Stimulated activated naive B cell treated with anti-CD40 and anti-IgM and Interleukin-4, amounts not matched to agents 10 μg/mL and 1 μg/mL and 100 μg/mL, for 72 hours (primary cell): ENCODE results near the gene FAM229A.
A peak's percentile ranks its signal among the peaks of the same experiment; 100 is the strongest.
"Not testable (repeated sequence)": the region's sequence is repeated elsewhere in the genome, so short reads cannot be mapped to it uniquely, and the experiment has no call there.

ENCODE experiments used
- ATAC-seq, 2 donors: fragments of 150-1000 bp; cut with Tn5 transposase; replicated peaks; 2 replicates each; pipeline ENCODE4 v1.10.0; 2021; ENCODE audit warnings: moderate library complexity in 1 of 2
- DNase-seq: peaks from one replicate; pipeline ENCODE4 v3.0.0; 2021
- H3K27ac Mint-ChIP-seq: one replicate; pipeline ENCODE4 v1.8.0; 2022; ENCODE audit warnings: mild to moderate bottlenecking, mixed read lengths
- H3K27me3 Mint-ChIP-seq, 2 donors: one replicate each; pipeline ENCODE4 v1.8.0; 2022; ENCODE audit warnings: mixed read lengths in 2 of 2
- H3K36me3 Mint-ChIP-seq, 2 donors: one replicate each; pipeline ENCODE4 v1.8.0; 2022; ENCODE audit warnings: mixed read lengths in 2 of 2, mild to moderate bottlenecking in 1 of 2
- H3K4me1 Mint-ChIP-seq, 2 donors: one replicate each; pipeline ENCODE4 v1.8.0; 2022; ENCODE audit warnings: mixed read lengths in 2 of 2, mild to moderate bottlenecking in 1 of 2
- H3K4me3 Mint-ChIP-seq, 2 donors: one replicate each; pipeline ENCODE4 v1.8.0; 2022; ENCODE audit warnings: mild to moderate bottlenecking in 2 of 2, mixed read lengths in 2 of 2, moderate library complexity in 1 of 2
- H3K9me3 Mint-ChIP-seq, 2 donors: one replicate each; pipeline ENCODE4 v1.8.0; 2022; ENCODE audit warnings: mixed read lengths in 2 of 2, mild to moderate bottlenecking in 1 of 2

The FAM229A gene

DNA sequence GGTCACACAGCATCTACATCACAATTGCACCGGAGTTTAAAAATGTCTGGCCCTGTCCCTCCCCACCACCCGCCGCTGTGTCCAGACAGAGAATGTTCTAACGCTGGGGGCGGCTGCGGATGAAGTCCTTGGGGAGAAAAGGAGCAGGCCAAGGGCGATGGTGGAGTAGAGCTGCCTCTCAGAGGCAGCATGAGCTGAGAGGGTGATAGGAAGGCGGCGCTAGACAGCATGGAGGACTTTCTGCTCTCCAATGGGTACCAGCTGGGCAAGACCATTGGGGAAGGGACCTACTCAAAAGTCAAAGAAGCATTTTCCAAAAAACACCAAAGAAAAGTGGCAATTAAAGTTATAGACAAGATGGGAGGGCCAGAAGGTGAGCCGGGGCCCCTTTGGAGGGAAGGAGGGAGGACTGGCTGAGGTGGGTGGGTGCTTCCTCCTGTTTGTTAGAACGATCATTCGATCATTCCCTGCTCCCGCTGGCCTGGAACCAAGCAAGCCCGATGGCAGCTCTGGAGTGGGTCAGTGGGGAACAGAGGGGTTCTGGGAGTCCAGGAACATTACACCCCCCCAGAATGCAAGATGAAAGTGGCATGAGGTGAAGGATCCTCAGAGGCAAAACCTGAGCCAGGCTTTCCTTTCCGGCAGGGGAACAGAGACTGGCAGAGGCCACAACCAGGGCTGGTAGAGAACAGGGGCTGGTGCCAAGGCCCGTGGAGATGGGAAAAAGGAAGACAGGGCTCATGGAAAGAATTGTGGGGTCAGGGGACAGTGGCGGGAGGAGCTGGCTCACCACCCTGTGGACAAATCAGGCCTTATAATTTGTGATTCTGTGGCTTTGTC is at the start of gene FAM229A, which contains the start of gene TSSK3:
FAM229A (minus strand) TSS at position 12 of the 840 bp plus-strand sequence. CDS start 394 bp downstream, outside the sequence.
TSSK3 (plus strand) TSS at position 66 of the 840 bp plus-strand sequence; CDS start at position 229, 163 bp downstream.
- peaks cover 0 to 5% of the 10 kb centered on the region in 2 donors for H3K27me3 Mint-ChIP-seq
- ATAC-seq (no peak), DNase-seq (no peak)
- peak within 1 kb of the TSS; percentile 87 for H3K27ac Mint-ChIP-seq
- H3K36me3 Mint-ChIP-seq: peaks cover 20 to 44% of the 10 kb centered on the region in 2 donors
- peak within 1 kb of the TSS; percentile 59 to 73 for H3K4me3 Mint-ChIP-seq
- H3K9me3 Mint-ChIP-seq: no peaks in the 10 kb centered on the region
- H3K4me1 Mint-ChIP-seq: peaks cover 23 to 48% of the 10 kb centered on the region in 2 donors

- DNase-seq (no peak), ATAC-seq (no peak)
- Mint-ChIP-seq H3K4me3 (no peak overlapping the region), H3K27ac (no peak overlapping the region), H3K4me1 (peaks cover 3 to 6% of the 10 kb centered on the region in 2 donors), H3K27me3 (peaks cover 14 to 24% of the 10 kb centered on the region in 2 donors), H3K36me3 (no peaks in the 10 kb centered on the region), H3K9me3 (no peaks in the 10 kb centered on the region)
Measured at GRCh38 chr1:32411261-32411660, 49.0 kb upstream of the FAM229A start.

DNA sequence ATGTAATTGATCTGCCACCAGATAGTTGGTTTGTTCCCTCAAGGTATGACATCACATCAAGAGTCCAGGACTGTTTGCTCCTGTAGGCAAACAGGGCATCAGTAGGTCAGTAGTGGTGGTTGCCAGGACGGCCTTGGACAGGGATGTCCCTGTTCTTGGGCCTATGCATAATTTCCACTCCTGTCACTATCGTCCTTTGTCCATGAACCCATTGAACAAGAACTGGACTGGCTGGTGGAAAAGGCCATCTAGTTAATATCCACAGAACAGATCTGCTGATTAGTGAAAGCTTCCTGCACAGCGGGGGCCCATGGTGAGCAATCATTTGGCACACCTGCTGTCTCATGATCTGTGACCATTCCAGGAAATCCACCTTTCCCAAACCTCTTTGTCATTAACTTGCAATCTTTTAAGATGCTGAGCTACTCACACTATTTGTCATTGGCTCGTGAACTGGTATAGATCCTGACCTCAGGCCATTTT is 44.4 kb upstream of the FAM229A start:
- Mint-ChIP-seq H3K9me3 (no peaks in the 10 kb centered on the region), H3K27me3 (peaks cover 0 to 4% of the 10 kb centered on the region in 2 donors), H3K27ac (no peak overlapping the region), H3K36me3 (no peaks in the 10 kb centered on the region), H3K4me1 (no peaks in the 10 kb centered on the region), H3K4me3 (no peak overlapping the region)
- DNase-seq (no peak), ATAC-seq (no peak)

DNA sequence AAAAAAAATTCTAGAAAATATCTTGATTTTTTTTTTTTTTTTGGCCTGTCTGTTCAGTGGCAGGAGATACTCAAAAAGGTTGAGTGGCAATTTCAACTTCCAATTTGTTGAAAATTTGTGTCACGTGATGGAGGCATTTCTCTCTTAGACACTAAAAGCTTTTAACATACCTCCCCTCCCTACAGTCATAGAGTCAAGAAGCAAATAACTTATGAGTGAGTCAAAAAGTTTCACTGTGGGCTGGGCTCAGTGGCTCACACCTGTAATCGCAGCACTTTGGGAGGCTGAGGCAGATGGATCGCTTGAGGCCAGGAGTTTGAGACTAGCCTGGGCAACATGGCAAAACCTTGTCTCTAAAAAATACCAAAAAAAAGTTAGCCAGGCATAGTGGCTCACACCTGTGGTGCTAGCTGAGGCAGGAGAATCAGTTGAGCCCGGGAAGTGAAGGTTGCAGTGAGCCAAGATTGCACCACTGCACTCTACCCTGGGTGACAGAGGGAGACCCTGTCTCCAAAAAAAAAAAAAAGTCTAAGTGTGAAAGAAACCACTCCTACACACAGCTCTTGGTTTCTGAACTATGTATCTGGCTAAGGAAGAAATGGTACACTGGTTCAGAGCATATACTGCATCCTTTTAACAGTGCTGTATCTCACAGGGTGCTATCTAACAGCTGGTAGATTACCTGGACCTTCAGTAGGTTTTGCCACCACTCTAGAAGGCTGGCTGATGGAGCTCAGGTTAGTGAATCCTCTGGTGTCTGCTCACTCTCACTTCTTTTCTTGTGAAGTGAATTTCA is 43.6 kb upstream of the FAM229A start:
- no peak for ATAC-seq
- H3K27ac Mint-ChIP-seq: no peak overlapping the region

GRCh38 chr1:32404946-32405345 is 42.7 kb upstream of the FAM229A start:
- no peak for DNase-seq
- peaks cover 2 to 5% of the 10 kb centered on the region in 2 donors for H3K4me1 Mint-ChIP-seq
- no peaks in the 10 kb centered on the region for H3K9me3 Mint-ChIP-seq
- ATAC-seq: no peak
- no peak overlapping the region for H3K27ac Mint-ChIP-seq
- H3K27me3 Mint-ChIP-seq: no peaks in the 10 kb centered on the region
- H3K36me3 Mint-ChIP-seq: no peaks in the 10 kb centered on the region
- H3K4me3 Mint-ChIP-seq: no peak overlapping the region

More for the DNA sequence above, 43.6 kb upstream of the FAM229A start:
- H3K4me3 Mint-ChIP-seq: no peak overlapping the region
- H3K9me3 Mint-ChIP-seq: no peaks in the 10 kb centered on the region
- H3K27me3 Mint-ChIP-seq: no peaks in the 10 kb centered on the region
- H3K4me1 Mint-ChIP-seq: peaks cover 0 to 2% of the 10 kb centered on the region in 2 donors
- H3K36me3 Mint-ChIP-seq: no peaks in the 10 kb centered on the region
- DNase-seq: no peak

DNA sequence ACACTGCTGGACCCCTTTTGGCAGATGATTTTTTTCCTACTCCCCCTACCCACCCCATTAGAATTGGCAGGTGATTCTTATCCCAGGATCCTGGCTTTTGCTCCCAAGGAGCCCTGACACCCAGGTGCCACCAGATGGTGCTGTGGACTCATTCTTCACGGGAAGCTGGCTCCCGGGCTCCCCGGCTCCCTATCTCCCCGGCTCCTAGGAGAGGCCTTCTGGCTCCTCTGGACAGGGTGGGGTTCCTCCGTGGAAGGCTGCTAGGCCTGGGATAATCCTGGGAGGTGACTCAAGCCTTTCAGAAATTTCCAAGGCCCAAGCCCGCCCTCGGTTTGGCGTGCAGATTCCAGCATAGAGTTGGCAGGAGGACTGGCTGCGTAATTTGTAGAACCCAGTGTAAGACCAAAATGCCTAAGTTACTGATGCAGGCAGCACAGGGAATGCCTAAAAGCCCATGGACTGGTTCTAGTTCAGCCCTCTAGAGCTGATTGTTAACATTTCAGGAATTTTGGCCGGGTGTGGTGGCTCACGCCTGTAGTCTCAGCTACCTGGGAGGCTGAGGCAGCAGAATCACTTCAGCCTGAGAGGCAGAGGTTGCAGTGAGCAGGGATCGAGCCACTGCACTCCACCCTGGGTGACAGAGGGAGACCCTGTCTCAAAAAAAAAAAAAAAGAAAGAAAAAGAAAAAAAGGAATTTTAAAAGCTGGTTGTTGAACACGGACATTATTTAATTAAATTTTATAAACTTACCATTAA is 38.8 kb upstream of the FAM229A start:
- ATAC-seq: peak; percentile 59 to 69
- Mint-ChIP-seq H3K27ac (no peak overlapping the region), H3K4me1 (peaks cover 2 to 5% of the 10 kb centered on the region in 2 donors), H3K9me3 (peaks cover 1 to 4% of the 10 kb centered on the region in 2 donors), H3K36me3 (peaks cover 1 to 5% of the 10 kb centered on the region in 2 donors), H3K27me3 (no peaks in the 10 kb centered on the region), H3K4me3 (no peak overlapping the region)
- peak; percentile 26 for DNase-seq

- H3K4me3 Mint-ChIP-seq: no peak overlapping the region
- no peaks in the 10 kb centered on the region for H3K27me3 Mint-ChIP-seq
- no peak for DNase-seq
- peaks cover 1 to 5% of the 10 kb centered on the region in 2 donors for H3K36me3 Mint-ChIP-seq
- H3K4me1 Mint-ChIP-seq: peaks cover 4 to 15% of the 10 kb centered on the region in 2 donors
- no peak overlapping the region for H3K27ac Mint-ChIP-seq
- no peak for ATAC-seq
- peaks cover 1 to 4% of the 10 kb centered on the region in 2 donors for H3K9me3 Mint-ChIP-seq
Measured at GRCh38 chr1:32399843-32400242, 37.6 kb upstream of the FAM229A start.

DNA sequence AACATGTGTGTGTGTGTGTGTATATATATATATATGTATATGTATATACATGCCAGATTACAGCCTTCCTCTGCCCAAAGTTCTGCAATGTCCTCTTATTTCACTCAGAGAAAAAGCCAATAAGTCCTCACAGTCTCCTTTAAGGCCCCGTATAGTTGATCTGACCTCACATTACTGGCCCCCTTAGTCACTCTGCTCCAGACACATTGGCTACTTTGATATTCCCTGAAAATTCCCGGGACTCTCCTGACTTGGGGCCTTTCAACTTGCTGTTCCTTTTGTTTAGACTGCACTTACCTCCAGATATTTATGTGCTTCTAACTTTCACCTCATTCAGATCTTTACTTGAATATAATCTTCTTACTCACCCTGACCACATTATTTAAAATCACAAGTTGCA is 36.1 kb upstream of the FAM229A start:
- Mint-ChIP-seq H3K27ac (no peak overlapping the region), H3K27me3 (no peaks in the 10 kb centered on the region), H3K4me3 (no peak overlapping the region), H3K9me3 (peaks cover 1 to 4% of the 10 kb centered on the region in 2 donors), H3K4me1 (peaks cover 10 to 26% of the 10 kb centered on the region in 2 donors), H3K36me3 (peaks cover 3 to 9% of the 10 kb centered on the region in 2 donors)
- ATAC-seq (no peak), DNase-seq (no peak)

- H3K4me1 Mint-ChIP-seq: peaks cover 15 to 31% of the 10 kb centered on the region in 2 donors
- not testable (repeated sequence) for H3K4me3 Mint-ChIP-seq, DNase-seq, H3K27ac Mint-ChIP-seq, H3K9me3 Mint-ChIP-seq, ATAC-seq, H3K27me3 Mint-ChIP-seq, H3K36me3 Mint-ChIP-seq
Measured at GRCh38 chr1:32396524-32396923, 34.2 kb upstream of the FAM229A start.

DNA sequence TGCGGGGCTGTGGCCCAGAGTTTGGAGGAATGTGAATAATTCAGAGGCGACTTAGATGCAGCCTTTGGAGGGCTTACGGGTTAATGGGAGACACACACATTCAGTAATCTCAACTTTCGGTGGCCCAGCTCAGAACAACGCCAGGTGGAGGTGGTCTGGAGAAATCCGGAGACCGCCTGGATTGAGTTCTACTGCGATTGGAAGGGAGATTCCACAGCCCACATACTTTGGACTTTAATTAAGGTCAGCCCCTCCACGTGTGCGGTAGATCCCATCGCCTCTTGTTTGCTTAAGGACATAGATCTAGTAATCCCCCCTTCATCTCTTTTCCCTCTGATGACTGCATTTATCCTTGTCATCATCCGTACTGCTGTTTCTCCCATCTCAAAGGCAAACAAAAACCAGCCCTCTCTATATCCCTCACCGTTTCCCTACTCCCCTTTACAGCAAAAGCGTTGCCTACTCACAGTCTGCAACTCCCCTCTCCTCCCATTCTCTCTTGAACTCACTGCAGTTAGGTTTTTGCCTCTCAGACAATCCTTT is 32.7 kb upstream of the FAM229A start:
- Mint-ChIP-seq H3K4me3 (peak overlapping the region; percentile 94 to 99), H3K9me3 (peaks cover 1 to 4% of the 10 kb centered on the region in 2 donors)
- DNase-seq: no peak

GRCh38 chr1:32394141-32394889 is 32.0 kb upstream of the FAM229A start, which contains the start of gene BSDC1:
Gene BSDC1, minus strand, starts transcription at chr1:32394441. Its CDS starts 27 bp downstream, at chr1:32394414.
- peak within 1 kb of the TSS; percentile 99 for H3K27ac Mint-ChIP-seq
- peaks cover 3 to 9% of the 10 kb centered on the region in 2 donors for H3K36me3 Mint-ChIP-seq
- DNase-seq (peak; percentile 98), ATAC-seq (peak; percentile 96 to 97)
- H3K4me3 Mint-ChIP-seq: peak within 1 kb of the TSS; percentile 94 to 99
- peaks cover 1 to 4% of the 10 kb centered on the region in 2 donors for H3K9me3 Mint-ChIP-seq
- peaks cover 13 to 25% of the 10 kb centered on the region in 2 donors for H3K4me1 Mint-ChIP-seq
- H3K27me3 Mint-ChIP-seq: no peaks in the 10 kb centered on the region

More for the DNA sequence above, 32.7 kb upstream of the FAM229A start:
- Mint-ChIP-seq H3K4me1 (peaks cover 13 to 25% of the 10 kb centered on the region in 2 donors), H3K27ac (peak overlapping the region; percentile 99), H3K36me3 (peaks cover 3 to 9% of the 10 kb centered on the region in 2 donors), H3K27me3 (no peaks in the 10 kb centered on the region)
- ATAC-seq: peak in 1 of 2 donors; percentile 3

DNA sequence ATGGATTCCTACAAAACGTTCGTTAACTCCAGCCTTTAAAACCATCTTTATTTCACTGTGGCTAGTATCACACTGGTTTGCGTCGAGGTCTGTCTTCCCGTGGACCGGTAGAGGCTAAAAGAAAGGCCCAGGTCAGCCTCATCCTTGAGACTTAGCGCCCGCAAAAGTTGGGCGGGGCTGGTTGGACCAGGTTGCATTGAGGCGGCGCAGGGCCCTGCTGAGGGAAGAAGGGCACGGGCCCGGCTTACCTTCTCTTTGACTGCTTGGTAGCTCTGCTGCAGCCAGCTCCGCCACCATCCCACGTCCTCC is 31.5 kb upstream of the FAM229A start:
- Mint-ChIP-seq H3K27me3 (no peaks in the 10 kb centered on the region), H3K27ac (peak overlapping the region; percentile 99)
- no peak for DNase-seq

GRCh38 chr1:32393136-32393535 is 30.9 kb upstream of the FAM229A start:
- Mint-ChIP-seq H3K4me3 (peak overlapping the region; percentile 94 to 99), H3K27me3 (no peaks in the 10 kb centered on the region), H3K4me1 (peaks cover 13 to 25% of the 10 kb centered on the region in 2 donors), H3K36me3 (peaks cover 3 to 9% of the 10 kb centered on the region in 2 donors), H3K27ac (peak overlapping the region; percentile 99), H3K9me3 (peaks cover 1 to 4% of the 10 kb centered on the region in 2 donors)
- ATAC-seq: no peak
- no peak for DNase-seq

More for the DNA sequence above, 31.5 kb upstream of the FAM229A start:
- H3K9me3 Mint-ChIP-seq: peaks cover 1 to 4% of the 10 kb centered on the region in 2 donors
- peaks cover 3 to 9% of the 10 kb centered on the region in 2 donors for H3K36me3 Mint-ChIP-seq
- ATAC-seq: peak; percentile 19 to 24
- peaks cover 13 to 25% of the 10 kb centered on the region in 2 donors for H3K4me1 Mint-ChIP-seq
- peak overlapping the region; percentile 94 to 99 for H3K4me3 Mint-ChIP-seq
